GM12864 (cell line): ENCODE data around the gene CUL3.
"Not testable (repeated sequence)": the region's sequence is repeated elsewhere in the genome, so short reads cannot be mapped to it uniquely, and the experiment has no call there.

ENCODE experiments used
- DNase-seq: peaks from one replicate; pipeline ENCODE4 v3.0.0-alpha.2; 2011; ENCODE audit warnings: low read depth
- H3K4me3 ChIP-seq: 2 replicates; pipeline ENCODE4 v1.5.1; 2011; ENCODE audit warnings: mild to moderate bottlenecking, low read depth, low read length, control low read depth
- TF ChIP-seq, protein P1 (sequence below): IDR thresholded peaks from 2 replicates; pipeline ENCODE4 v1.5.1; 2011; ENCODE audit warnings: low read depth, mild to moderate bottlenecking, moderate library complexity, low read length, control low read depth, inconsistent platforms; ENCODE audit errors: missing control alignments

CUL3 gene

GRCh38 chr2:224524657-224525056, 60.5 kb downstream of the CUL3 start:
- peak overlapping the region; percentile 31; the same call in 1 of the 2 replicates for H3K4me3 ChIP-seq
- TF ChIP-seq, protein P1, sequence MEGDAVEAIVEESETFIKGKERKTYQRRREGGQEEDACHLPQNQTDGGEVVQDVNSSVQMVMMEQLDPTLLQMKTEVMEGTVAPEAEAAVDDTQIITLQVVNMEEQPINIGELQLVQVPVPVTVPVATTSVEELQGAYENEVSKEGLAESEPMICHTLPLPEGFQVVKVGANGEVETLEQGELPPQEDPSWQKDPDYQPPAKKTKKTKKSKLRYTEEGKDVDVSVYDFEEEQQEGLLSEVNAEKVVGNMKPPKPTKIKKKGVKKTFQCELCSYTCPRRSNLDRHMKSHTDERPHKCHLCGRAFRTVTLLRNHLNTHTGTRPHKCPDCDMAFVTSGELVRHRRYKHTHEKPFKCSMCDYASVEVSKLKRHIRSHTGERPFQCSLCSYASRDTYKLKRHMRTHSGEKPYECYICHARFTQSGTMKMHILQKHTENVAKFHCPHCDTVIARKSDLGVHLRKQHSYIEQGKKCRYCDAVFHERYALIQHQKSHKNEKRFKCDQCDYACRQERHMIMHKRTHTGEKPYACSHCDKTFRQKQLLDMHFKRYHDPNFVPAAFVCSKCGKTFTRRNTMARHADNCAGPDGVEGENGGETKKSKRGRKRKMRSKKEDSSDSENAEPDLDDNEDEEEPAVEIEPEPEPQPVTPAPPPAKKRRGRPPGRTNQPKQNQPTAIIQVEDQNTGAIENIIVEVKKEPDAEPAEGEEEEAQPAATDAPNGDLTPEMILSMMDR, result no peak
- no peak for DNase-seq

- TF ChIP-seq, protein P1, result no peak
- H3K4me3 ChIP-seq, result peak overlapping the region; percentile 31; the same call in 1 of the 2 replicates
- DNase-seq, result no peak
These were observed 61.3 kb downstream of the CUL3 start for GRCh38 chr2:224523626-224524577.

DNA sequence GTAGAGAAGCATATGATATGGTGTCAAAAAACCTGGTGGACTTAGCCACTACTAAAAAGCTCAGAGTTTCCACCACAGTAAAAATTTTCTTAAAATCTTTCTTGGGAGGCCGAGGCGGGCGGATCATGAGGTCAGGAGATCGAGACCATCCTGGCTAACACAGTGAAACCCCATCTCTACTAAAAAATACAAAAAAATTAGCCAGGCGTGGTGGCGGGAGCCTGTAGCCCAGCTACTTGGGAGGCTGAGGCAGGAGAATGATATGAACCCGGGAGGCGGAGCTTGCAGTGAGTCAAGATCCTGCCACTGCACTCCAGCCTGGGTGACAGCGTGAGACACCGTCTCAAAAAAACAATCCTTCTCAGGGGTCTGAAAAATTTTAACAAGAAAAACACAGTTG, 62.7 kb downstream of the CUL3 start:
- not testable (repeated sequence) for DNase-seq

DNA sequence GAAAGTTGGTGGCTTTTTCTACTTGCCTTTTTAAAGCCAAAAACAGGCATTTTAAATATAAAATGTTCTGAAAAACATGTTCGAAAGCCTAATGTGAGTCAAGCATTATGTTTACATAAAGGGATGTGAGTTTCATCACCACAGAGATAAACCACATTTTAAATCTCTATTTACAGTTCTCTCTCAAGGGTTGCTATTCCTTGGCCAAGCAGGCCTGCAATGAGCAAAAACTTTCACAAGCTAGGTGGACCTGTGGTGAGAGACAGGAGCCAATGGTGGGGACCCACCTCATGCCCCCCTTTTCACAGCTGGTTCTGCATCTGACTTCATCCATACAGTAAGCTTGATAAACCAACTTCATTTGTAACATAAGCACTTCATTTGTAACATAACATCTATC, 65.1 kb downstream of the CUL3 start:
- TF ChIP-seq, protein P1, result no peak
- peak; percentile 80 for DNase-seq
- H3K4me3 ChIP-seq, result no peak overlapping the region; the same call in 1 of the 2 replicates

More for the DNA sequence above, 62.7 kb downstream of the CUL3 start:
- H3K4me3 ChIP-seq, result not testable (repeated sequence)

DNA sequence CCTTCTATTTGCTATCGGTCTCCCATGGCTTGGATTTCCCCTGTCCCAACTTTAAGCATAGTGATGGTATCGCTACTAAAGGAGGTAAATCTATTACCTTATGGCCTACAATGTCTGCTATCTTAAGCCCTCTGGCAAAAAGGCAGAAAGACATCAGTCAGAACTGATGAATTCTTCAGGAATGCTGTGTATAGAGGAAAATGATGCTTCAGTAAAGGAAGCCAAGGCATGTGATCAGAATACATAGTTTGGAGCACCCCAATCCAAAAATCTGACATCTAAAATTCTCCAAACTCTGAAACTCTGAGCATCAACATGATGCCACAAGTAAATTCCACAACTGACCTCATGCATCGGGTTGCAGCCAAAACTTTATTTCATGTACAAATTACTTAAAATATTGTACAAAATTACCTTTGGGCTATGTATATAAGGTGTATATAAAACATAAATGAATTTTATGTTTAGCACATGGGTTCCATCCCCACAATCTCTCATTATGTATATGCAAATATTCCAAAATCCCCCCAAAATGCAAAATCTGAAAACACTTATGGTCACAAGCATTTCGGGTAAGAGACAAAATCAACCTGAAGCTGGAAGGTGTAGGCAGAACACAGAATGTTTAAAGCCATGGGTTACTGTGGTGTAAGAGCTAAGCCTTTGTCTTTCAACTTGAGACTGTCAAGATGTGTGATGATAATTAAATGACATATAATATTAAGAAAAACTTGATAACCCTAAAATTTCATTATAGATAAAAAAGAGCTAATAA, 66.2 kb downstream of the CUL3 start:
- no peak overlapping the region; the same call in 1 of the 2 replicates for H3K4me3 ChIP-seq
- no peak for DNase-seq
- TF ChIP-seq, protein P1, result no peak

DNA sequence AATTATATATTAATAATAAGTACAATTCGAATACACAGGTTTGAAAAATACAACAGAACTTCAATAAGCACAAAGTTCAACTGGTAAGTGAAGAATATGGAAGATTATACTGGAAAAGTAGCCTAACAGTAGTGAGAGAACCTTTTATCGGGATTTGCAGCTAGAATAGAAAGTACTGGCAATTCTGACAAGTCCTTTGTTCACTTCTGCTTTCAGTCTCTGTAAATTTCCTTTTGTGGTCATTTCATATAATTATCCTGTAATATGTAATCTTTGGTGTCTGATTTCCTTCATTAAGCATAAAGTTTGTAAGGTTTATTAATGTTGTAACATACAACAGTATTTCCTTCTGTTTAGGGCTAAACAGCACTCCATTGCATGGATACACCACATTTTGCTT, 67.2 kb downstream of the CUL3 start:
- DNase-seq, result no peak
- H3K4me3 ChIP-seq, result no peak overlapping the region
- TF ChIP-seq, protein P1, result no peak

GRCh38 chr2:224516393-224516792, 68.8 kb downstream of the CUL3 start:
- DNase-seq, H3K4me3 ChIP-seq: not testable (repeated sequence)
